Mesenchymal stem cell (in vitro differentiated cells and primary cell): Measurements from ENCODE around the gene PRKRA.

Experiments
- DNase-seq: peaks from one replicate; pipeline ENCODE4 v3.0.0-alpha.2; 2013
- H2AFZ ChIP-seq: one replicate; pipeline ENCODE4 v1.6.1; 2013; ENCODE audit warnings: low read depth, mild to moderate bottlenecking, control low read depth, inconsistent platforms, low read length, moderate library complexity
- H2AK5ac ChIP-seq: 2 replicates; pipeline ENCODE4 v1.6.1; 2013; ENCODE audit warnings: low read length, moderate library complexity, mild to moderate bottlenecking, inconsistent platforms; ENCODE audit not compliant: severe bottlenecking
- H2BK120ac ChIP-seq: one replicate; pipeline ENCODE4 v1.6.1; 2013; ENCODE audit warnings: low read depth, mild to moderate bottlenecking, inconsistent platforms, low read length, moderate library complexity
- H2BK12ac ChIP-seq, 2 experiments: one replicate each; pipeline ENCODE4 v1.6.1; 2013; ENCODE audit warnings: inconsistent platforms in 2 of 2, low read length in 2 of 2, mild to moderate bottlenecking in 2 of 2, moderate library complexity in 2 of 2, control low read depth in 1 of 2
- H2BK15ac ChIP-seq: one replicate; pipeline ENCODE4 v1.6.1; 2013; ENCODE audit warnings: mild to moderate bottlenecking, low read depth, inconsistent platforms; ENCODE audit not compliant: poor library complexity, severe bottlenecking
- H2BK5ac ChIP-seq: 2 replicates; pipeline ENCODE4 v1.6.1; 2013; ENCODE audit warnings: low read depth, mild to moderate bottlenecking, low read length, control low read depth, inconsistent platforms; ENCODE audit not compliant: poor library complexity, severe bottlenecking
- H3K14ac ChIP-seq, 2 experiments: one replicate each; pipeline ENCODE4 v1.6.1; 2013; ENCODE audit warnings: inconsistent platforms in 2 of 2, low read length in 2 of 2, control low read depth in 1 of 2, mild to moderate bottlenecking in 1 of 2, moderate library complexity in 1 of 2
- H3K18ac ChIP-seq, 2 experiments: one replicate each; pipeline ENCODE4 v1.6.1; 2013; ENCODE audit warnings: inconsistent platforms in 2 of 2, low read length in 2 of 2, control low read depth in 1 of 2, low read depth in 1 of 2, mild to moderate bottlenecking in 1 of 2
- H3K23ac ChIP-seq, 2 experiments: one replicate each; pipeline ENCODE4 v1.6.1; 2013; ENCODE audit warnings: inconsistent platforms in 2 of 2, low read length in 2 of 2, mild to moderate bottlenecking in 2 of 2, moderate library complexity in 2 of 2, control low read depth in 1 of 2
- H3K27ac ChIP-seq: 2 replicates; pipeline ENCODE4 v1.5.1; 2013; ENCODE audit warnings: mild to moderate bottlenecking, moderate library complexity, low read length, control low read depth, inconsistent platforms; ENCODE audit not compliant: poor library complexity, severe bottlenecking
- H3K27me3 ChIP-seq, 2 experiments: 2 replicates each; pipeline versions ENCODE4 v1.6.1 to v1.7.0; 2013; ENCODE audit warnings: low read length in 2 of 2, mild to moderate bottlenecking in 2 of 2, moderate library complexity in 2 of 2, control low read depth in 1 of 2, inconsistent platforms in 1 of 2; ENCODE audit not compliant: control insufficient read depth in 1 of 2, insufficient read depth in 1 of 2
- H3K36me3 ChIP-seq, 2 experiments: 2 replicates each; pipeline versions ENCODE4 v1.6.1 to v1.7.0; 2013; ENCODE audit warnings: low read length in 2 of 2, control low read depth in 1 of 2, inconsistent platforms in 1 of 2, low read depth in 1 of 2, mild to moderate bottlenecking in 1 of 2; ENCODE audit not compliant: insufficient read depth in 2 of 2, control insufficient read depth in 1 of 2
- H3K4ac ChIP-seq, 2 experiments: one replicate each; pipeline ENCODE4 v1.6.1; 2013; ENCODE audit warnings: inconsistent platforms in 2 of 2, low read length in 2 of 2, mild to moderate bottlenecking in 2 of 2, moderate library complexity in 2 of 2, control low read depth in 1 of 2, low read depth in 1 of 2
- H3K4me1 ChIP-seq: 2 replicates; pipeline ENCODE4 v1.6.1; 2013; ENCODE audit warnings: low read depth, low read length, control low read depth; ENCODE audit not compliant: control insufficient read depth, insufficient read depth
- H3K4me2 ChIP-seq: 2 replicates; pipeline ENCODE4 v1.6.1; 2013; ENCODE audit warnings: low read length, mild to moderate bottlenecking, inconsistent platforms; ENCODE audit not compliant: poor library complexity, severe bottlenecking
- H3K4me3 ChIP-seq, 2 experiments: 2 replicates each; pipeline versions ENCODE4 v1.5.1 to v1.7.0; 2013; ENCODE audit warnings: low read length in 2 of 2, mild to moderate bottlenecking in 2 of 2, control low read depth in 1 of 2, low read depth in 1 of 2; ENCODE audit not compliant: insufficient read depth in 1 of 2
- H3K79me1 ChIP-seq: replicated peaks from 2 replicates; pipeline ENCODE4 v1.6.1; 2013; ENCODE audit warnings: mild to moderate bottlenecking, control low read depth, low read length, inconsistent platforms; ENCODE audit not compliant: poor library complexity, severe bottlenecking
- H3K9ac ChIP-seq: 2 replicates; pipeline ENCODE4 v1.7.0; 2013; ENCODE audit warnings: mild to moderate bottlenecking, low read length, moderate library complexity
- H3K9me3 ChIP-seq: 2 replicates; pipeline ENCODE4 v1.7.0; 2013; ENCODE audit warnings: mild to moderate bottlenecking, low read length; ENCODE audit not compliant: control insufficient read depth
- H4K8ac ChIP-seq: one replicate; pipeline ENCODE4 v1.6.1; 2013; ENCODE audit warnings: inconsistent platforms, mild to moderate bottlenecking, low read length, moderate library complexity
- H4K91ac ChIP-seq: one replicate; pipeline ENCODE4 v1.6.1; 2013; ENCODE audit warnings: mild to moderate bottlenecking, low read length, inconsistent platforms
- WGBS: methylation state at CpG from one replicate; pipeline ENCODE4 v1.1.7; 2013; ENCODE audit warnings: mixed read lengths; 5-methylcytosine and 5-hydroxymethylcytosine counted together

Gene PRKRA

DNA sequence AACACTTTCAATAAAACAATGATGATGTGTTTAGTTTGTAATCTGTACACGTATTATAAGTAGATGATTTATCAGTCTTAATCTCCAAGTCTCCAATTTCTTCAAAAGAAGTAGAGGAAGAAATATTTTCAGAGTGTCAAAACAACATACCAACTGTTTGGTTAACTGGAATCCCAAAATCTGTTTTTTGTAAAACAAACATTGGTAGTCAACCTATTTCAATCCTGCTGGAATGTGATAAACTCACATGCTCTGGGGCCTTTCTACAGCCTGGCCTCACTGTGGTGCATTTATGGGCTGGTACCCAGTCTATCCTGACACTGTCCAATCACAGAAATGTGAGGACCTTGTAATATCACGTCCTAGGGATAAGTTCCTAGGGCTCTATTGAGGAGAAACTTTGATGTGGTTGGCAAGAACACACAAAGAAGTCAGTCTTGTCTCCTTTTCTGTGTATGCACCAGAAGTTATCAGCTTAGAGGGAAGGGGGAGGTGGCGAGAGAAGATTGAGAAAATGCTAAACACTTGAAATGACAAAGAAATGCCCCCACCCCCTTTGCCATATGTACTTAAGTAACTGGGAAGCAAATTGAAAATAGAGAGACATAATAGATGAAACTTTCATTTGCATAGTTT lies 47.2 kb downstream of the PRKRA start:
- Histone ChIP-seq H3K27me3 (no peaks in the 10 kb centered on the region), H3K14ac (peak overlapping the region in 1 of 2 experiments; percentile 48), H2AFZ (no peak overlapping the region), H2BK15ac (no peak overlapping the region), H4K8ac (no peak overlapping the region), H3K4me2 (no peak overlapping the region), H3K4me3 (no peak overlapping the region), H2AK5ac (no peak overlapping the region), H2BK120ac (no peak overlapping the region), H3K36me3 (no peaks in the 10 kb centered on the region), H3K27ac (no peak overlapping the region), H4K91ac (no peak overlapping the region), H3K4ac (no peak overlapping the region), H2BK5ac (no peak overlapping the region), H3K9ac (no peak overlapping the region), H3K79me1 (no peaks in the 10 kb centered on the region), H3K23ac (no peak overlapping the region), H3K18ac (peak overlapping the region in 1 of 2 experiments; percentile 57), H3K9me3 (no peaks in the 10 kb centered on the region), H2BK12ac (peak overlapping the region in 1 of 2 experiments; percentile 83), H3K4me1 (peaks cover 2% of the 10 kb centered on the region)
- WGBS = 38% methylated on average over 1 of the region's 3 CpGs
- DNase-seq = no peak

GRCh38 chr2:178401994-178402437 lies 49.0 kb downstream of the PRKRA start:
- no peak overlapping the region for H2BK5ac ChIP-seq
- H3K27ac ChIP-seq = no peak overlapping the region
- no peak overlapping the region for H4K8ac ChIP-seq
- no peak overlapping the region for H2BK120ac ChIP-seq
- no peaks in the 10 kb centered on the region for H3K9me3 ChIP-seq
- no peak overlapping the region for H3K23ac ChIP-seq
- H4K91ac ChIP-seq = no peak overlapping the region
- no CpG with 5 or more reads among the region's 6 CpGs for WGBS
- H3K79me1 ChIP-seq = no peaks in the 10 kb centered on the region
- H3K14ac ChIP-seq = no peak overlapping the region
- H3K4ac ChIP-seq = no peak overlapping the region
- no peak overlapping the region for H3K4me2 ChIP-seq
- H3K9ac ChIP-seq = no peak overlapping the region
- H2BK15ac ChIP-seq = no peak overlapping the region
- H2AFZ ChIP-seq = no peak overlapping the region
- H3K18ac ChIP-seq = no peak overlapping the region
- H3K4me1 ChIP-seq = peaks cover 2% of the 10 kb centered on the region
- DNase-seq = no peak
- H2BK12ac ChIP-seq = no peak overlapping the region
- H3K4me3 ChIP-seq = no peak overlapping the region
- H3K36me3 ChIP-seq = no peaks in the 10 kb centered on the region
- H2AK5ac ChIP-seq = no peak overlapping the region
- no peaks in the 10 kb centered on the region for H3K27me3 ChIP-seq

GRCh38 chr2:178397002-178397605 lies 53.9 kb downstream of the PRKRA start:
- no peak overlapping the region for H3K4me3 ChIP-seq
- WGBS = 20% methylated on average over 5 of the region's 7 CpGs
- no peaks in the 10 kb centered on the region for H3K79me1 ChIP-seq
- H2AFZ ChIP-seq = no peak overlapping the region
- H3K4ac ChIP-seq = no peak overlapping the region
- H4K8ac ChIP-seq = no peak overlapping the region
- H4K91ac ChIP-seq = no peak overlapping the region
- H2BK120ac ChIP-seq = no peak overlapping the region
- peak; percentile 66 for DNase-seq
- H2BK12ac ChIP-seq = no peak overlapping the region
- H2AK5ac ChIP-seq = no peak overlapping the region
- H3K23ac ChIP-seq = no peak overlapping the region
- H3K4me1 ChIP-seq = no peaks in the 10 kb centered on the region
- no peak overlapping the region for H3K27ac ChIP-seq
- H3K14ac ChIP-seq = no peak overlapping the region
- no peak overlapping the region for H2BK5ac ChIP-seq
- no peak overlapping the region for H2BK15ac ChIP-seq
- no peak overlapping the region for H3K18ac ChIP-seq
- no peaks in the 10 kb centered on the region for H3K9me3 ChIP-seq
- H3K4me2 ChIP-seq = no peak overlapping the region
- H3K36me3 ChIP-seq = no peaks in the 10 kb centered on the region
- no peak overlapping the region for H3K9ac ChIP-seq
- no peaks in the 10 kb centered on the region for H3K27me3 ChIP-seq

- Histone ChIP-seq H3K79me1 (no peaks in the 10 kb centered on the region), H2BK5ac (no peak overlapping the region), H2BK15ac (no peak overlapping the region), H3K4me2 (no peak overlapping the region), H3K9ac (no peak overlapping the region), H3K4me1 (no peaks in the 10 kb centered on the region), H3K4me3 (no peak overlapping the region), H3K36me3 (no peaks in the 10 kb centered on the region), H3K9me3 (no peaks in the 10 kb centered on the region), H2AK5ac (no peak overlapping the region), H3K23ac (no peak overlapping the region), H4K8ac (no peak overlapping the region), H3K27ac (no peak overlapping the region), H3K27me3 (no peaks in the 10 kb centered on the region), H2BK12ac (no peak overlapping the region), H2BK120ac (no peak overlapping the region), H4K91ac (no peak overlapping the region), H2AFZ (no peak overlapping the region), H3K18ac (no peak overlapping the region), H3K4ac (no peak overlapping the region), H3K14ac (no peak overlapping the region)
- 98% methylated on average over 3 of the region's 8 CpGs for WGBS
- DNase-seq = no peak
These were observed 54.9 kb downstream of the PRKRA start for GRCh38 chr2:178395941-178396570.
